Activated CD4-positive, alpha-beta T cell treated with anti-CD3 and anti-CD28 coated beads for 48 hours (primary cell): ENCODE data around the gene SIGLEC5.

Experiments used
- DNase-seq: peaks from one replicate; pipeline ENCODE4 v3.0.0-alpha.2; 2020

The SIGLEC5 gene

GRCh38 chr19:51587264-51588191, 42.7 kb downstream of the SIGLEC5 start:
- DNase-seq, result no peak

- DNase-seq, result no peak
Observed at GRCh38 chr19:51586799-51587198, 43.4 kb downstream of the SIGLEC5 start.

- DNase-seq, result no peak
Observed at GRCh38 chr19:51586103-51586728, 44.0 kb downstream of the SIGLEC5 start.

- DNase-seq, result no peak
Observed at GRCh38 chr19:51576850-51577249, 53.4 kb downstream of the SIGLEC5 start.

- DNase-seq, result no peak
Observed at GRCh38 chr19:51573331-51573730, 56.9 kb downstream of the SIGLEC5 start.

- DNase-seq, result no peak
Observed at GRCh38 chr19:51572908-51573307, 57.3 kb downstream of the SIGLEC5 start.

GRCh38 chr19:51572410-51572809, 57.8 kb downstream of the SIGLEC5 start:
- no peak for DNase-seq

- no peak for DNase-seq
Observed at GRCh38 chr19:51571599-51571998, 58.6 kb downstream of the SIGLEC5 start.

- DNase-seq, result peak; percentile 92
Observed at GRCh38 chr19:51570962-51571575, 59.1 kb downstream of the SIGLEC5 start, which contains the start of gene ZNF175. Gene ZNF175, plus strand, starts transcription at chr19:51571283. Its CDS starts 2,047 bp downstream, at chr19:51573330.

- DNase-seq, result no peak
Observed at GRCh38 chr19:51568456-51568855, 61.7 kb downstream of the SIGLEC5 start.

- DNase-seq, result no peak
Observed at GRCh38 chr19:51567583-51567982, 62.6 kb downstream of the SIGLEC5 start.

- no peak for DNase-seq
Observed at GRCh38 chr19:51566489-51567100, 63.6 kb downstream of the SIGLEC5 start.

- no peak for DNase-seq
Observed at GRCh38 chr19:51565583-51565982, 64.6 kb downstream of the SIGLEC5 start.

- no peak for DNase-seq
Observed at GRCh38 chr19:51564791-51565190, 65.4 kb downstream of the SIGLEC5 start.
